Mesothelial cell of epicardium (in vitro differentiated cells): ENCODE results near the gene ZNRF1. TPM values are rescaled to one million over a fixed set of nuclear protein-coding genes. Genes with fewer than 3 reads are reported as not detected.

Experiments
- DNase-seq, 2 experiments: peaks; one replicate each; pipeline ENCODE4 v3.0.0; 2021; ENCODE audit warnings: low spot score in 2 of 2; ENCODE audit not compliant: unreplicated experiment in 2 of 2
- H3K27ac Mint-ChIP-seq: 2 replicates; pipeline ENCODE4 v1.8.0; 2021; ENCODE audit warnings: mixed read lengths
- H3K27me3 Mint-ChIP-seq: 2 replicates; pipeline ENCODE4 v1.8.0; 2021; ENCODE audit warnings: low read depth, mixed read lengths
- H3K36me3 Mint-ChIP-seq: 2 replicates; pipeline ENCODE4 v1.8.0; 2021; ENCODE audit warnings: mixed read lengths
- H3K4me1 Mint-ChIP-seq: 2 replicates; pipeline ENCODE4 v1.8.0; 2021; ENCODE audit warnings: mixed read lengths
- H3K4me3 Mint-ChIP-seq: 2 replicates; pipeline ENCODE4 v1.8.0; 2021; ENCODE audit warnings: mild to moderate bottlenecking, moderate library complexity, mixed read lengths
- H3K9me3 Mint-ChIP-seq: 2 replicates; pipeline ENCODE4 v1.8.0; 2021; ENCODE audit warnings: mixed read lengths
- CTCF ChIP-seq: fragments of 200-600 bp; sonication (generic); IDR thresholded peaks from one replicate; pipeline ENCODE4 v1.5.0; 2021; ENCODE audit warnings: antibody characterized with exemption; ENCODE audit not compliant: unreplicated experiment
- total RNA-seq: library from RNA; stranded (reverse); gene quantifications from 3 replicates; pipeline ENCODE4 v1.2.1, GENCODE V29; 2021

ZNRF1 gene
- total RNA-seq, 1 donor from 2014 or later, result 52.9 TPM

DNA sequence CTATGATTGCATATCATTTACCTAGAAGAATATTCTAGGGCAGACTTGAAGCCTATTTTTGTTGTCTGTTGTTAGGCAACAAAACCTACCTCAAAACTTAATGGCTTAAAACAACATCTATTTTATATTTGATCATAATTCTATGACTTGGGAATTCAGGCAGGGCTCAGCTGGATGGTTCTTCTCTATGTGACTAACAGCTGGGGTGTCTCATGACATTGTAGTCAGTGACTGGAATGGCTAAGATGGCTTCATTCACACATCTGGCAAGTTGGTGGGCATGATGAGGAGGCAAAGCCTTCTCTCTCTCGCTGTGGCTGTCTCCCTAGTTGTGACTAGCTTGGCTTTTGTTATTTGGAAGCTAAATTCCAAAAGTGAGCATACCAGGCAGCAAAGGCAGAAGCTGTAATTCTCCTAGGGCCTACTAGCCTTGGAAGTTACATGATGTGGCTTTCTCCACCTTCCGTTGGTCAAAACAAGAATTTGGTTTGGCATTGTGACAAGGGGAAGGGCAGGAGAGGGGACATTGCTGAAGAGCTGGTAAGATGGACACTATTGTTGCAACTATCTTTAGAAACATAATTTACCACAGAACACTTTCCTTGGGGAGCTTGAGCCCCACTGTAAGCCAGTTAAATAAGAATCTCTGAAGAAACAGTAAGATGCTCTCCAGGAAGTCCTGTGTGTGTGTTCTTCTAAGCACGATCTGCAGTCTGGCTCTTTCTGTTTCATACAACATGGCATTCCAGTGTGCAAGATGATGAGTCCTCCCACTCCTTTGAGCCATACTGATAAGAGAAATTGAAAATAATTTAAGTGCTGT lies 39.4 kb downstream of the ZNRF1 start:
- H3K4me1 Mint-ChIP-seq, result peaks cover 15% of the 10 kb centered on the region
- H3K36me3 Mint-ChIP-seq, result peaks cover 23% of the 10 kb centered on the region
- no peak for DNase-seq
- TF ChIP-seq CTCF, result no peak
- H3K27me3 Mint-ChIP-seq, result no peaks in the 10 kb centered on the region
- H3K27ac Mint-ChIP-seq, result no peak overlapping the region
- H3K4me3 Mint-ChIP-seq, result no peak overlapping the region
- peaks cover 11% of the 10 kb centered on the region for H3K9me3 Mint-ChIP-seq

DNA sequence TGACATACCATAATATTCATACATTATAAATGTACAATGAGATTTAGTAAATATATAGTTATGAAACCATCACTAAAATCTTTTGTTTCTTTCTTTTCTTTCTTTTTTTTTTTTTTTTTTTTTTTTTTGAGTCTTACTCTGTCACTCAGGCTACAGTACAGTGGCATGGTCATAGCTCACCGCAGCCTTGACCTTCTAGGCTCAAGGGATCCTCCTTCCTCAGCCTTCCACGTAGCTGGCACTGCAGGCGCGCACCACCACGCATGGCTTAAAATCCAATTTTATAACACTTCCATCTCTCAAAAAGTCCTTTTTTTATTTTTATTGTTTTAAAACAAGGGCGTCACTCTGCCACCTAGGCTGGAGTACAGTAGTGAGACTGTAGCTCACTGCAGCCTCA lies 41.1 kb downstream of the ZNRF1 start:
- H3K4me1 Mint-ChIP-seq, result peaks cover 20% of the 10 kb centered on the region
- H3K9me3 Mint-ChIP-seq, result peaks cover 11% of the 10 kb centered on the region
- H3K4me3 Mint-ChIP-seq, result no peak overlapping the region
- no peak for DNase-seq
- no peaks in the 10 kb centered on the region for H3K27me3 Mint-ChIP-seq
- TF ChIP-seq CTCF, result no peak
- peaks cover 23% of the 10 kb centered on the region for H3K36me3 Mint-ChIP-seq
- H3K27ac Mint-ChIP-seq, result no peak overlapping the region

DNA sequence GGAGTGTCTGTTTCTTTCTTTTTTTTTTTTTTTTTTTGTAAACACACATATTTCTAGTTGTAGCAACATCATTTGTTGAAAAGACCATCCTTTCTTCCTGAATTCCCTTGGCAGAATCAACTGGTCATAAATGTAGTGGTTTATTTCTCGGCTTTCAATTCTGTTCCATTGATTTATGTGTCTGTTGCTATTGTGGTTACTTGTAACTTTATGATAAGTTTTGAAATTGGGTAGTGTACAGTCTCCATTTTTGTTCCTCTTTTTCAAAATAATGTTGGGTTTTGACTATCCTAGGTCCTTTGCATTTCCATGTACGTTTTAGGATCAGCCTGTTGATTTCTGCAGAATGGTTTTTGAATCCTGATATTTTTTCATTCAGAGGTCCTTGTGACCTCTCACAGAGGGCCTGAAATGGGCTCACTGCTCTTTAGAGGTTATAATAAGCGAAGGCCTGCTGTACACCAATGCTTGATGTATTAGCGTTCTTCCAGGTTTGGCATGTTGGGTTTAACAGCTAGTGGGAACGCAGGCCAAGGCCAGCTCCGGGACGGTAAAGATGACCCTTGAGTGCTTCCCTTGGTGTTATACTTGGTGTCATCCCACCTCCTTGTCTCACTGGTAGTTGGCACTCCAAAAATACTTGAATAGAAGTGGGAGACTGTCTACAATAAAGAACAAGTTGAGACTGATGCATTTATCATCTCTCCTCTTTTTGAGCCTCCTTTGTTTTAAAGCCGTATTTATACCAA lies 43.8 kb downstream of the ZNRF1 start:
- DNase-seq, result no peak
- Mint-ChIP-seq H3K27me3 (no peaks in the 10 kb centered on the region), H3K4me1 (peaks cover 23% of the 10 kb centered on the region), H3K4me3 (no peak overlapping the region), H3K9me3 (peaks cover 6% of the 10 kb centered on the region), H3K27ac (peak overlapping the region; percentile 83), H3K36me3 (peaks cover 12% of the 10 kb centered on the region)
- no peak for TF ChIP-seq CTCF

- no peaks in the 10 kb centered on the region for H3K9me3 Mint-ChIP-seq
Observed at GRCh38 chr16:75043175-75043895, 44.5 kb downstream of the ZNRF1 start.

More at GRCh38 chr16:75043175-75043895, 44.5 kb downstream of the ZNRF1 start:
- Mint-ChIP-seq H3K27ac (peak overlapping the region; percentile 83), H3K36me3 (peaks cover 6% of the 10 kb centered on the region), H3K4me3 (no peak overlapping the region), H3K27me3 (no peaks in the 10 kb centered on the region), H3K4me1 (peaks cover 23% of the 10 kb centered on the region)
- no peak for TF ChIP-seq CTCF
- DNase-seq, result no peak
